Neuronal stem cell (in vitro differentiated cells): ENCODE measurements around the gene USP20.

ENCODE experiments used
- DNase-seq: peaks from one replicate; pipeline ENCODE4 v3.0.0-alpha.2; 2013; ENCODE audit warnings: low spot score
- H2AFZ ChIP-seq: one replicate; pipeline ENCODE4 v1.6.1; 2013; ENCODE audit warnings: mild to moderate bottlenecking, low read length, inconsistent platforms
- H2AK5ac ChIP-seq: 2 replicates; pipeline ENCODE4 v1.6.1; 2013; ENCODE audit warnings: low read depth, mild to moderate bottlenecking, inconsistent platforms, low read length, moderate library complexity, mixed read lengths
- H2BK120ac ChIP-seq: 2 replicates; pipeline ENCODE4 v1.6.1; 2013; ENCODE audit warnings: low read depth, mild to moderate bottlenecking, inconsistent platforms, low read length, moderate library complexity, mixed read lengths
- H2BK12ac ChIP-seq: one replicate; pipeline ENCODE4 v1.6.1; 2013; ENCODE audit warnings: low read length, inconsistent platforms
- H2BK15ac ChIP-seq: 2 replicates; pipeline ENCODE4 v1.6.1; 2013; ENCODE audit warnings: mild to moderate bottlenecking, low read length, inconsistent platforms, mixed read lengths
- H2BK5ac ChIP-seq: one replicate; pipeline ENCODE4 v1.6.1; 2013; ENCODE audit warnings: inconsistent platforms, mild to moderate bottlenecking, low read length, moderate library complexity
- H3K14ac ChIP-seq: one replicate; pipeline ENCODE4 v1.6.1; 2013; ENCODE audit warnings: low read length, inconsistent platforms
- H3K18ac ChIP-seq: 2 replicates; pipeline ENCODE4 v1.6.1; 2013; ENCODE audit warnings: low read length, inconsistent platforms
- H3K23ac ChIP-seq: 2 replicates; pipeline ENCODE4 v1.6.1; 2013; ENCODE audit warnings: low read depth, mild to moderate bottlenecking, mixed read lengths, low read length, inconsistent platforms; ENCODE audit not compliant: poor library complexity
- H3K27ac ChIP-seq: replicated peaks from 3 replicates; pipeline ENCODE4 v1.5.1; 2013; ENCODE audit warnings: low read length, inconsistent platforms
- H3K27me3 ChIP-seq, 3 experiments: 2 replicates each; pipeline ENCODE4 v1.6.1; 2013; ENCODE audit warnings: low read length in 3 of 3, mild to moderate bottlenecking in 2 of 3, inconsistent platforms in 1 of 3, low read depth in 1 of 3, mixed read lengths in 1 of 3, moderate library complexity in 1 of 3; ENCODE audit not compliant: control insufficient read depth in 3 of 3, insufficient read depth in 3 of 3
- H3K36me3 ChIP-seq, 2 donors: replicated peaks in 1 of 2; 2 replicates each; pipeline ENCODE4 v1.6.1; 2013; ENCODE audit warnings: low read length in 2 of 2; ENCODE audit not compliant: control insufficient read depth in 2 of 2, insufficient read depth in 2 of 2
- H3K4ac ChIP-seq: 2 replicates; pipeline ENCODE4 v1.6.1; 2013; ENCODE audit warnings: inconsistent platforms, mild to moderate bottlenecking, low read length, moderate library complexity
- H3K4me1 ChIP-seq, 2 donors: 1 replicate in 1 of 2; 2 replicates in 1 of 2; pipeline ENCODE4 v1.6.1; 2013; ENCODE audit warnings: low read length in 2 of 2, low read depth in 1 of 2; ENCODE audit not compliant: control insufficient read depth in 2 of 2, insufficient read depth in 1 of 2
- H3K4me2 ChIP-seq: one replicate; pipeline ENCODE4 v1.6.1; 2013; ENCODE audit warnings: mild to moderate bottlenecking, low read length, inconsistent platforms; ENCODE audit not compliant: insufficient read depth, poor library complexity, severe bottlenecking
- H3K4me3 ChIP-seq, 2 donors: 2 replicates each; pipeline ENCODE4 v1.5.1; 2013; ENCODE audit warnings: low read length in 2 of 2, mild to moderate bottlenecking in 2 of 2, inconsistent platforms in 1 of 2, moderate library complexity in 1 of 2
- H3K79me1 ChIP-seq: one replicate; pipeline ENCODE4 v1.6.1; 2013; ENCODE audit warnings: low read depth, mild to moderate bottlenecking, inconsistent platforms, low read length, moderate library complexity
- H3K9ac ChIP-seq: one replicate; pipeline ENCODE4 v1.6.1; 2013; ENCODE audit warnings: mild to moderate bottlenecking, low read depth, low read length, inconsistent platforms; ENCODE audit not compliant: poor library complexity
- H3K9me3 ChIP-seq, 2 donors: replicated peaks in 1 of 2; 2 replicates each; pipeline versions ENCODE3 to v1.6.1; 2013; ENCODE audit warnings: low read length in 2 of 2, mild to moderate bottlenecking in 2 of 2, inconsistent platforms in 1 of 2, low read depth in 1 of 2, mixed read lengths in 1 of 2, moderate library complexity in 1 of 2; ENCODE audit not compliant: control insufficient read depth in 2 of 2, insufficient read depth in 1 of 2
- H4K8ac ChIP-seq: one replicate; pipeline ENCODE4 v1.6.1; 2013; ENCODE audit warnings: low read depth, mild to moderate bottlenecking, inconsistent platforms, low read length, moderate library complexity
- H4K91ac ChIP-seq: one replicate; pipeline ENCODE4 v1.6.1; 2013; ENCODE audit warnings: low read length, low read depth, mild to moderate bottlenecking, inconsistent platforms; ENCODE audit not compliant: poor library complexity
- WGBS, 2 donors: extraction: QIAGEN DNeasy Blood & Tissue Kit; methylation state at CpG; one replicate each; pipeline ENCODE4 v1.1.7; 2013; ENCODE audit warnings: missing lambda C conversion rate in 2 of 2, mixed read lengths in 1 of 2; ENCODE audit not compliant: insufficient read length in 2 of 2, insufficient replicate concordance in 1 of 2; ENCODE audit errors: extremely low coverage in 2 of 2; 5-methylcytosine and 5-hydroxymethylcytosine counted together

USP20 gene

DNA sequence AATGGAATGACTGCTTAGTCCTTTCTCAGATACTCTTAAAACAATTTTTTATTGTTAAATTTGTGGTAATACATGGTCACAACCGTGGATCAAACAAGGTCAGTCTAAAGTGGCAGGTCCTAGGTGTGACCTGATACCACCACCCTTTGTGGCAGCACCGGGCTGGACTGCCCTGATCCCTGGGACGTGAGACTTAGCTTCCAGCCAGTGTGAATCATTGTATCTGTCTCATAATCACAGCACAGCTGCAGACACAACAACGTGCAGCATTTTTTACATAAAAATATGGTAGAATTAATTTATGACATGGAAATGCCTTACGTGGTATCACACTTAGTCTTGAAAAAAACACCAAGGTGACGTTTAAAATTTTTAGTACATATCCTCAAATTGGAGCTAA, 24.5 kb upstream of the USP20 start:
- no peaks in the 10 kb centered on the region for H3K4me1 ChIP-seq
- peaks cover 3% of the 10 kb centered on the region for H3K79me1 ChIP-seq
- no peak overlapping the region for H2BK5ac ChIP-seq
- H4K8ac ChIP-seq = no peak overlapping the region
- H2BK15ac ChIP-seq = no peak overlapping the region
- no CpG with 5 or more reads among the region's 6 CpGs for WGBS, 2 donors
- no peak overlapping the region for H3K9ac ChIP-seq
- DNase-seq = no peak
- no peak overlapping the region for H4K91ac ChIP-seq
- no peak overlapping the region for H3K4me2 ChIP-seq
- no peak overlapping the region for H3K4ac ChIP-seq
- H3K4me3 ChIP-seq = no peak overlapping the region
- H3K27me3 ChIP-seq = no peaks in the 10 kb centered on the region
- H2AK5ac ChIP-seq = no peak overlapping the region
- no peak overlapping the region for H3K27ac ChIP-seq
- H2BK120ac ChIP-seq = no peak overlapping the region
- H3K18ac ChIP-seq = no peak overlapping the region
- H3K9me3 ChIP-seq = no peaks in the 10 kb centered on the region
- peaks cover 31 to 87% of the 10 kb centered on the region in 2 donors for H3K36me3 ChIP-seq
- H2AFZ ChIP-seq = no peak overlapping the region
- no peak overlapping the region for H2BK12ac ChIP-seq
- no peak overlapping the region for H3K23ac ChIP-seq
- no peak overlapping the region for H3K14ac ChIP-seq

DNA sequence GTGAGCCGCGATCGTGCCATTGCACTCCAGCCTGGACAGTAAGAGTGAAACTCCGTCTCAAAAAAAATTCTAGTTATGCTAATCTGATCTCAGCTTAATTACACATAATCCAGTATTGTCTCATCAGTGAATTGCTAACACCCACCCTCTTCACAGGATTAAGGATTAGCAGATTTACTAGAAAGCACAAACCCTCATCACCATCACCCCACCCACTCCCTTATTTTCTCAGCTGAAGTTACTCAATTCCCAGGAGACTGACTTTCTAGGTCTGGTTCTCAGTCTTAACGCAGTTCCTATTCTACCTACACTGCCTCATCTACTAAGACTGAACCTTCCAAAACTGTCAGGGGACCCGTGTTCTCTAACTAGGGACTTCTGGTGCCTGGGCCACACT, 23.3 kb upstream of the USP20 start:
- H3K79me1 ChIP-seq = peaks cover 3% of the 10 kb centered on the region
- no peak overlapping the region for H4K8ac ChIP-seq
- peaks cover 39 to 91% of the 10 kb centered on the region in 2 donors for H3K36me3 ChIP-seq
- no peak overlapping the region for H2AK5ac ChIP-seq
- H3K27ac ChIP-seq = no peak overlapping the region
- H3K4me3 ChIP-seq = no peak overlapping the region
- H3K27me3 ChIP-seq = no peaks in the 10 kb centered on the region
- H3K9ac ChIP-seq = no peak overlapping the region
- no peak overlapping the region for H2BK120ac ChIP-seq
- no peak overlapping the region for H3K14ac ChIP-seq
- no peak overlapping the region for H3K23ac ChIP-seq
- no peak overlapping the region for H2BK15ac ChIP-seq
- no peak overlapping the region for H3K4me2 ChIP-seq
- H4K91ac ChIP-seq = no peak overlapping the region
- no peak overlapping the region for H2AFZ ChIP-seq
- no peak overlapping the region for H3K4ac ChIP-seq
- DNase-seq = no peak
- no peak overlapping the region for H2BK12ac ChIP-seq
- no peak overlapping the region for H3K18ac ChIP-seq
- H3K9me3 ChIP-seq = no peaks in the 10 kb centered on the region
- WGBS, 2 donors = no CpG with 5 or more reads among the region's 6 CpGs
- no peak overlapping the region for H2BK5ac ChIP-seq
- no peaks in the 10 kb centered on the region for H3K4me1 ChIP-seq

DNA sequence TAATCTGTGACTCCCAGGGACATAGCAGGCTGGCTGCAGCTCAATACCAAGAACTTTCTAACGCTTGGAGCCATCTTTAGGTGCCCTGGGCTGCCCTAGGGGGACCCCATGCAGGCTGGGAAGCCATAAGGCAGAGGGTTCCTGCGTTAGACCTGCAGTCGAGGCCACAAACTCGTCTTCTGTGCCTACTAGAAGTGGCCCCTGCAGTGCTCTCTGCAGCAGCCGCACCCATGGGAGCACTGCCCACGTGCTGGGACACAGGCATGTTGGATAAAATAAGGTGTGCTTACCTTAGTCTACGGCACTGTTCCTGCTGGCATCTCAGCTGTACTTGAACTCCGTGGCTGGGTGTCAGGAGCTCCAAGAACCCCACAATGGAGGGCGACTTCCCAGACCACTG, 22.9 kb upstream of the USP20 start:
- peak overlapping the region; percentile 29 for H3K18ac ChIP-seq
- no peaks in the 10 kb centered on the region for H3K4me1 ChIP-seq
- peaks cover 3% of the 10 kb centered on the region for H3K79me1 ChIP-seq
- no peak overlapping the region for H3K4me2 ChIP-seq
- no peak overlapping the region for H3K27ac ChIP-seq
- no CpG with 5 or more reads among the region's 9 CpGs for WGBS, 2 donors
- H3K23ac ChIP-seq = peak overlapping the region; percentile 31
- no peak overlapping the region for H3K9ac ChIP-seq
- no peak overlapping the region for H2BK5ac ChIP-seq
- no peak overlapping the region for H2AK5ac ChIP-seq
- H3K36me3 ChIP-seq = peaks cover 38 to 90% of the 10 kb centered on the region in 2 donors
- no peak overlapping the region for H3K4ac ChIP-seq
- H4K8ac ChIP-seq = no peak overlapping the region
- no peak overlapping the region for H2BK15ac ChIP-seq
- H2BK12ac ChIP-seq = no peak overlapping the region
- no peaks in the 10 kb centered on the region for H3K27me3 ChIP-seq
- H2AFZ ChIP-seq = no peak overlapping the region
- DNase-seq = no peak
- H3K9me3 ChIP-seq = no peaks in the 10 kb centered on the region
- H3K4me3 ChIP-seq = no peak overlapping the region
- no peak overlapping the region for H3K14ac ChIP-seq
- H2BK120ac ChIP-seq = no peak overlapping the region
- H4K91ac ChIP-seq = peak overlapping the region; percentile 70

DNA sequence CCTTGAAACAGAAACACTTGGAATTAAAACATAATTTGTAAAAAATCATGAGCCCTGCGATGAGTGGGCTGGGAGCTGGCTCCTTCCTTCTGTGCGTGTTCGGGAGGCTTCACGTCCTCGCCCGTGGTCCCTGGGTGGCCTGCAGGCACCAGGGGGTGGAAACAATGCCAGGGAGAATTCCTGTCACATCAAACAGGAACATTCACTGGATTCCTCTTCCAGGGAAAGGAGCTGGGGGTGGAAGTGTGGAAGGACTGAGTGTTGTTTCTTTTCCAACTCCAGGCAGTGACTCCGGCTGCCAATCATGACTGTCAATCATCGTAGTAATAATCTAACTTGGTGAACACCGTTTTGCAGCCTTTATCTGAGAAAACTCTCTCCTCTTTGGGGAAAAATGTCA, 21.6 kb upstream of the USP20 start:
- Histone ChIP-seq H2BK12ac (no peak overlapping the region), H3K4ac (no peak overlapping the region), H3K14ac (no peak overlapping the region), H3K23ac (no peak overlapping the region), H3K27me3 (no peaks in the 10 kb centered on the region), H3K4me3 (no peak overlapping the region), H4K8ac (no peak overlapping the region), H2BK120ac (no peak overlapping the region), H2AFZ (no peak overlapping the region), H3K18ac (no peak overlapping the region), H2AK5ac (no peak overlapping the region), H3K4me2 (no peak overlapping the region), H3K4me1 (no peaks in the 10 kb centered on the region), H2BK5ac (no peak overlapping the region), H3K9me3 (no peaks in the 10 kb centered on the region), H3K79me1 (peaks cover 3% of the 10 kb centered on the region), H3K36me3 (peaks cover 43 to 96% of the 10 kb centered on the region in 2 donors), H4K91ac (no peak overlapping the region), H2BK15ac (no peak overlapping the region), H3K9ac (no peak overlapping the region), H3K27ac (no peak overlapping the region)
- no peak for DNase-seq
- WGBS, 2 donors = no CpG with 5 or more reads among the region's 9 CpGs
